Mucosa of gallbladder (tissue), 1 donor: ENCODE results near the gene CDK3. TPM values are rescaled to one million over a fixed set of nuclear protein-coding genes. Genes with fewer than 3 reads are reported as not detected.

Experiments
- DNase-seq: peaks from one replicate; pipeline ENCODE4 v3.0.0-alpha.2; 2020; ENCODE audit warnings: low spot score
- total RNA-seq: library from RNA; stranded (reverse); gene quantifications from one replicate; pipeline ENCODE4 v1.2.1, GENCODE V29; 2021
- donor health status: DM: no; HTN: no; CAD: no.

The CDK3 gene
- total RNA-seq, 1 donor from 2014 or later = 11.9 TPM

DNA sequence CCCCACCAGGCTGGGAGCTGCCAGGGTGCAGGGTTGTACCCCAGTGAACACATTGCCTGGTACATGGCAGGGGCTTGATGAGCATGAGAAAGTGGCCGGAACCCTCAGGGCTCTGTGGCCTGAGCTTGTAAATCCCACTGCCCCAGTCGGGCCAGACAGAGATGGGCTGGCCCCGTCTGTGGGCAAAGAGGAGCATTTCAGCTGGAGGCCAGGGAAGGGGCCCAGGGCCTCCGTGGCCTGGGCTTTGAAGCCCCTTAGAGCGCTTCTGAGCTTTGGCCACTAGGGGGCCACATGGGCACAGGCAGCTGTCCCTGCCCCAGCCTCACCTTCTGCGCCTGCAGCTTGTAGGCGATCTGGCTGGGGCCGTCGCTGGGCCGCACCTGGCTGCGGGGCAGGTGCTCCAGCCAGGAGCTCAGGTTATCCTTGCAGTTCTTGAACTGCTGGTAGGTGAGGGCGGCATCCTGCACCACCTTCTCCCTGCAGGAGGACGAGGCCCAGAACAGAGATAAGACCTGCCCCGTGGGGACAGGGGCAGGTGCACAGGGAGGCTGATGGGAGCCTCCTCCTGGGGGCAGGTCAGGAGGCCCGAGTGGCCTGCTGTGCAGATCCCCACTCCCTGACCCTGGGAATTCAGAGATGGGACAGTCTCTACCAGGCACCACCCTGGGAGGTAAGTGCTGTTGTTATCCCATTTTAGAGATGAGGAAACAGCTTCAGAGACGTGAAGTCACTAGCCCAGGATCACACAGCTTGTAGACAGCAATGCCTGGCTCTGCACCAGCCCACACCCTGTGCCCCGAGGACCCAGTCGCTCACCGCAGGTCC is 13.7 kb downstream of the CDK3 start:
- DNase-seq = peak; percentile 64

DNA sequence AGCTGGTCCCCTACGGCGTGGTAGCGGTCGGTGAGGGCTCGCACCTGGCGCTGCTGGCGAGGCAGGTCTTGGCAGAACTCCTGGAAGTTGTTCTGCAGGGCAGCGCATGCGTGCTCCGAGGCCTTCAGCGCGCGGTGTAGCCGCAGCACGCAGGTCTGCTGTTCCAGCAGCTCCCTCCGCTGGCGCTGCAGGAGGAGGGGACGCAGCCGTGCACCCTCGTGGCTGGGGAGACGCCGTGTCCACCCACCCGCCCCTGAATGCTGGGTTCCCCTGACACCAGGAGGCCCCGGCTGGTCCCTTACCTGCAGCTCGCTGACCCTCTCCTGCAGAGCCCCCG is 14.2 kb downstream of the CDK3 start:
- DNase-seq = no peak

DNA sequence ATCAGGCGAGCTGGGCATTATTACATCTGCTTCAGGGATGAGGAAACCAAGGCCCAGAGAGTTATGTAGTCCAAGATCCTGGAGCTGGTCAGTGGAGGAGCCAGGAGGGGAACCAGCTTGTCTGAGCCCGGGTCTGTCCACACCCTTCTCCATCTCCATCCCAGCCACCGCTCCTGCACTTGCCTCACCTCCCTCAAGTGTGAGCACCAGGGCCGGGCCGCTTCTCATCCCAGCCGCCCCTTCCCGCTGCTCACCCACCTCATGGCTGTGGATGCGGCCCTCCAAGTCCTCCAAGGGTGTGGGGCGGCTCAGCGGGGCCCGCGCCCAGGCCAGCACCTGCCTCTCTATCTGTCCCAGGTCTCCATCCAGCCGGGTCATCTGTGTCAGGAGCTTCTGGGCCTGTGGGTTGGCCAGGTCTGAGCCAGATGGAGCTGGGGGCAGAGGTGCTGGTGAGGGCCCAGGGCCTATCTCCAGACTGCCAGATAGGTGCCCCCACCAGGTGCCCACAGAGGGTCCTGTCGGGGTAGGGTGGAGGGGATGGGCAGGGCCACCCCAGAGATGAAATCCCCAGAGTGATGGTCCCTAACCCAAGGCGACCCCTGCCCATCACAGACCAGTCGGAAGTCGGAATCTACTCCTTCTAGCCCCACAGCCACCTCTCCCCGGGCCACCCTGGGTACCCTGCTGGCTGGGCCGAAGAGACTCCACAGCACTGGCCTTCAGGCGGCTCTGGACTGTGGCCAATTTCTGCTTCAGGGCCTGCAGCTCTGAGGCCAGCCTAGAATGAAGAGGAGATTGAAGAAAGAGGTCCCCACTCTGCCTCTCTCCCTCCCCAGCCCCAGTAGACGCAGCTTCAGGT is 17.1 kb downstream of the CDK3 start:
- DNase-seq = no peak

- no peak for DNase-seq
Observed at GRCh38 chr17:76018340-76018680, 17.7 kb downstream of the CDK3 start.

DNA sequence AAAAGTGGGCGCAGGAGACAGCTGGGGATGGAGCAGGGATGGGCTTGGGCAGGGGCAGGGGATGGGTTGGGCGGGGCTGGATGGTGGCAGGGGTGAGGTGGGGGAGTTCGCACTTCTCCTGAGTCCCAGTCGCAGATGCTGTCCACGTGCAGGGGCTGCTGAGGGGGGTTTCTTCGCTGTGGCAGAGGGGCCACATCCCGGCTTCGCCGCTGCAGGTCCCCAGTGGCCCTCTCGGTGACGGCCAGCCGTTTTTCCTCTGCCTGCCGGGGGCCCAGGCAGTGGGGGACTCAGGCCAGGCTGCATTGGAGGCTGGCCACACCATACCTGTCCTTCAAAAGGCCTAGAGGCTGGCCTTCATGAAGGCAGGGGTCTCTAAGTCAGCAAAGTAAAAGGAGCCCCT is 18.1 kb downstream of the CDK3 start:
- no peak for DNase-seq

GRCh38 chr17:76019833-76020467 is 19.3 kb downstream of the CDK3 start:
- DNase-seq = no peak

DNA sequence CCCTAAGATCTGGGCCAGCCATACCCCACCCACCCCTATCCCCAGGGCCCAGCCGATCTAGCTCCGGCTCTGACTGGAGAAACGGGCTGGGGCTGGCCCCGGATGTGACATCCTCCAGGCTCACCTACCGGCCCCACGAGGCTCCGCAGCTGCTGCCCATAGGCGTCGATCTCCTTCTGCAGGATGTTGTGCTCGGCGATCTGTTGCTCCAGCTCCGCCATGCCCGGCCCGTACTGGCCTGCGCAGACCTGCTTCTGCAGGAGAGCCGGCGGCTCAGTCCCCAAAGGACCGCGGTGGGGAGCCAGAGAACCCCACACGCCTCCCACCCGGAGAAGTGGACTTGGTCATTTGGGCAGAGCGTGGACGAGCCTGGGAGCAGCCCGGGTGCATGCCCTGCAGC is 21.6 kb downstream of the CDK3 start:
- no peak for DNase-seq

- DNase-seq = no peak
Observed at GRCh38 chr17:76022973-76023899, 22.6 kb downstream of the CDK3 start.

- no peak for DNase-seq
Observed at GRCh38 chr17:76023900-76024237, 23.2 kb downstream of the CDK3 start.

DNA sequence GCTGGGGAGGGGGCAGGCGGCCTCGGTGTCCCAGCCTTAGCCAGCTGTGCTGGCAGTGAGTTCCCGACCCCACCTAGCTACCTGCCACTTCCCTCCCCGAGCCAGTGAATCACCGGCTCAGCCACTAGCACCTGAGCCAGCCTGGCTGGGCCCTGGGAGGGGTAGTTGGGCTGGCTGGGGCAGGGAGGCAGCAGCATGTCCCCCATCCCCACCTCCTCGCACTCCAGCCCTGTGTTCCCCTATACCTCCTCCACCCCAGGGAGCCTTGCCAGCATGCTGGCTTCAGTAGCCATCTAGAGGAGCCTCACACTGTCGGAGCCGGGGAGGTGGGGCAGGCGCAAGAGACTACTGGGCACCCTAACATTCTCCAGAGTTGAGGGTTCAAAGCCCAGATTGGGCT is 23.7 kb downstream of the CDK3 start:
- no peak for DNase-seq

- DNase-seq = no peak
Observed at GRCh38 chr17:76025294-76025693, 24.6 kb downstream of the CDK3 start.

DNA sequence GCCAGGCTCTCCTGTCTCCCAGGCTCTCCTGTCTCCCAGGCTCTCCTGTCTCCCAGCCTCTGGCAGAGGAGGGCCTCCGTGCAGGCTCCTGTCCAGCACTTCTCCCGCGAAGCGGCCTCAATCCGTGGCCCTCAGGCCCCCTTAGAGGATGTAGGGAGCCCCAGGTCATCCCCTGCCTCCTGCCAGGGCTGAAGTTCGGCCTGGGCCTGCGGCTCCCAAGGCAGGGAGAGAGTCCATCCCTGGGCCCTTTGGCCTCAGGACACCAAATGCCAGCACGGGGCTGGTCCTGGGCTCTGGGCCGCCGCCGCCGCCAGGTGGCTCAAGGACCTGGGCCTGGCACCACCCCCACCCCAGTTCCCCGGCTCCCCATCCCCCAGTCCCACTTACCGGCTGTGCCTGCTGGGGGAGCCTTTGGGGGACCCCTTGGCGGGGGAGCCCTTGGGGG is 26.1 kb downstream of the CDK3 start:
- no peak for DNase-seq

DNA sequence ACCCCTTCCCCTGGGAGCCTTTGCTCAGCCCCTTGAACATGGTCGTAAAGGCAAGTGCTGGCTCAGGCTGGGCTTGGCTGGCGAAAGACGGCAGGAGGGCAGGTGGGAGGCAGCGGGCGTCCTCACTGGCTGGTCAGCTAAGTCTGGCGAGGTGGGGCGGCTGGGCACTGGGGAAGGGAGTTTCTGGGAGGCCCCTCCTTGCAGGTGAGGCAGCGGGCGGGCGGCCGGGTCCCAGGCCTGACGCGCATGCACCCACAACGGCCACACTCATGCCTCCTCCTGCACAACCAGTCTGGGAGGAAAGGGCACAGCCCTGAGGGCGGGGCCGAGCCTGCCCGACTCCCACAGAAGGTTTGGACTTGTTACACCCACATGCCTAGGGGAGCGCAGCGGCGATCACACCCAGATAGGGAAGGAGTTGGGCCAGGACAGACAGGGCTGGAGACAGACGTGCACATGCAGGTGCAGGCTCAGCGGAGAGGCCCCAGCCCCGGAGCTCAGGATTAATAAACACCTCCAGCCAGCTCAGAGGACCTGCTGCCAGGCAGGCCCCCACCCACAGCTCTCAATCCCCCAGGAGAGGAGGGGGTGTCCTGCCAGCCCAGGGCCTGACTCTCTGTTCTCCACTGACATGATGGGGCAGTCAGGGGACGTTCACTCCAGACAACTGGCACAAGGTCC is 26.6 kb downstream of the CDK3 start, which contains the start of gene EVPL:
TSS of gene EVPL (minus strand) at position 148 of the 681 bp plus-strand sequence. CDS start at position 40, 108 bp downstream.
- DNase-seq = peak; percentile 71

DNA sequence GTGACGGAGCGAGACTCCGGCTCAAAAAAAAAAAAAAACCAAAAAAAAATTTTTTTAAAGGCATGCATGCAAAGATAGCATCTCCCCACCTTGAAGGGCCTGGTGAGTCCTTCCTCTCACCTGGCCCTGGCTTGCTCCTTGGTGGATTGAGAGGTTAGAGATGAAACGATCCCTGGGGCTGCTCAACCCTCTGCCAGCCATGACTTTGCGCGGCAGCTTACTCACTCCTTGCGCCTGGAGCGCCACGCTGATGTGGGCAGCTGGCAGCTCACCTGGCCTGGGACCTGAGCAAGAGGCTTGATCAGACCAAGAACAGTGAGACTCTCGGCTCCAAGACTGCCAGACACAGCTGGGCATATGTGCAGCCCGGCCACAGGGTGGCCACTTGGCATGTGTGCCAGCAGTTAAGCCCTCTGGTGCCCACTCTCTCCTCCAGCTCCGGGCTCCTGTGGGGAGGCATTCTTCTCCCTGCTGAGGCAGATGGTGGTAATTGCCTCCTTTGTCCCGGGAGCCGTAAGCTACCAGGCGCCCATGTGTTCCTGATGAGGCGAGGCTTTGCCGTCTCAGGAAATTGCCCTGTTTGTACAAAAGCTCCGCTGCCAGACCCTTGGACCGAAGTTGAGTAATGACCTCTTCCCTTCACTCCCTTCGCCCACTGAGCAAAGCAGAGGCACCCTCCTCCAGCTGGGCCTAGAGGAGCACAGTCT is 31.6 kb downstream of the CDK3 start:
- no peak for DNase-seq

DNA sequence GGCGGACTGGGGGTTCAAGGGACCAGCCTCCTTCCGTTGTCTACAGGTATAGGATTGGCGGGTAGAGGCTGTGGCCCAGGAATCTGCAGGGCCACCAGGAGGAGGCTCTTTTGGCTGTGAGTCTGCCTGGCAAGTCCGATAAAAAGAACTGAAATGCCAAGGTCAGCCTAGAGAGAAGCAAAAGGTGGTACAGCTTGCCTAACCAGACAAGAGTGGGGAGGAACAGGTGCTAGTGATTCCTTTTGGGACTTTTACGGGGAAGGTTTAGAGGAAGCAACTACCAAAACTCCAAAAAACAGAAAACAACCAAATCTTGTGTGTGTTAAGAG is 32.1 kb downstream of the CDK3 start:
- DNase-seq = no peak

GRCh38 chr17:76033139-76033538 is 32.5 kb downstream of the CDK3 start:
- DNase-seq = no peak

DNA sequence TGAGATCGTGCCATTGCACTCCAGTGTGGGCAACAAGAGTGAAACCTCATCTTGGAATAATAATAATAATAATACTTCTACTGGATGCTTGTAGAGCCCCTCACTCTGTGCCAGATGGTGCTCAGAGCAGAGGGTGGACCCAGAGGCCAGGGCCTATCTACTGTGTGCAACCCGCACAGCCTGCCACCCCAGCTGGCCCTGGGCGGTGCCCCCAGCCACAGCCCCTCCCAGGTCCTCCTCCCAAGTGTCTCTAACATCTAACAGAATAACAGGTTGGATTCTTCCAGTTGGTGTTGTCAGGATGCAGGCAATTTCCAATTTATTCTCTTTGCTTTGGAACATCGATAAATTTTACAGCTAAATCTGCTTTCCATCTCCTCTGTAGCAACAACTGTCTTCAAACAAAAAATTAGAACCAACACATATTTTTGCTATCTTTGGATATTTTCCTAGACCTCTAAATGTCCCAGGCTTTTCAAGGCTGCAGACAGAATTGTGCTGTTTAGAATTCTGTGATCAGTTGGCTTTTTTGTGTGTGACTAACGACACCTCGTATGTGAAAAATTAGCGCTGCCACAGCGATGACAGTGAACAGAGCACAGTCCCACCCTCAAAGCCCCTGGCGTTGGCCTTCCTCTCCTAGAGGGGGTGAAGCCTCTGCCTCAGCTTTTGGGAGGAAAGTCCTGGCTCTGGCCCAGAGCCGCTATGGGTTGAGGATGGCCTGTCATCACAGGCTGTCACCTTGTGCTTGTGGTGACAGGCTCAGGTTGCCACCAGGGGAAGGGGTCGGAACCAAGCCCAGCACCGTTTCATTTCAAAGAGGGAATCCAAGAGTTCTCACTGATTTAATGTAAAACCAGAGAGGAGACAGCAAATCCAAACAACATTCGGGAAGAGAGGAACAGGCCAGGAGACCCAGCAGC is 34.0 kb downstream of the CDK3 start:
- DNase-seq = no peak

- DNase-seq = peak; percentile 66
Observed at GRCh38 chr17:76036497-76037261, 36.0 kb downstream of the CDK3 start.

- no peak for DNase-seq
Observed at GRCh38 chr17:76038050-76038449, 37.4 kb downstream of the CDK3 start.
